ENCODE results near the gene CPSF3.
"Not testable (repeated sequence)": the region's sequence is repeated elsewhere in the genome, so short reads cannot be mapped to it uniquely, and the experiment has no call there.

The CPSF3 gene

DNA sequence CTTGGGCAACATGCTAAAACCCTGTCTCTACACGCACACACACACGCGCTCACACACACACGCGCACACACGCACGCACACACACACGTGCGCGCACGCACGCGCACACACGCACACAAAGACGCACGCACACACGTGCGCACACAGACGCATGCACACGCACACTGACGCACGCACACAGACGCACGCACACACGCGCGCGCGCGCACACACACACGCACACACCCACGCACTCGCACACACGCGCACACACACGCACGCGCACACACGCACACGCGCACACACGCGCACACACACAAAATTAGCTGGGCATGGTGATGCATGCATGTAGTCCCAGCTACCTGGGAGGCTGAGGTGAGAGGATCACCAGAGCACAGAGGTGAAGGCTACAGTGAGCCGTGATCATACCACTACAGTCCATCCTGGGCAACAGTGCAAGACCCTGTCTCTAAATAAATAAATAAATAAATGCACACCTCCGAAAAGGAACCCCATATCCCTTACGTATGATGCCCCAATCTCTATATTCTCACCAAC is 42.8 kb downstream of the CPSF3 start:
- DNase-seq (ENCODE audit: low read depth) = no peak

GRCh38 chr2:9467687-9468086 is 44.2 kb downstream of the CPSF3 start:
- no peak for DNase-seq (ENCODE audit: low read depth)

GRCh38 chr2:9471206-9471605 is 47.8 kb downstream of the CPSF3 start:
- no peak for DNase-seq (ENCODE audit: low read depth)

GRCh38 chr2:9472511-9472910 is 49.1 kb downstream of the CPSF3 start:
- no peak for DNase-seq (ENCODE audit: low read depth)

DNA sequence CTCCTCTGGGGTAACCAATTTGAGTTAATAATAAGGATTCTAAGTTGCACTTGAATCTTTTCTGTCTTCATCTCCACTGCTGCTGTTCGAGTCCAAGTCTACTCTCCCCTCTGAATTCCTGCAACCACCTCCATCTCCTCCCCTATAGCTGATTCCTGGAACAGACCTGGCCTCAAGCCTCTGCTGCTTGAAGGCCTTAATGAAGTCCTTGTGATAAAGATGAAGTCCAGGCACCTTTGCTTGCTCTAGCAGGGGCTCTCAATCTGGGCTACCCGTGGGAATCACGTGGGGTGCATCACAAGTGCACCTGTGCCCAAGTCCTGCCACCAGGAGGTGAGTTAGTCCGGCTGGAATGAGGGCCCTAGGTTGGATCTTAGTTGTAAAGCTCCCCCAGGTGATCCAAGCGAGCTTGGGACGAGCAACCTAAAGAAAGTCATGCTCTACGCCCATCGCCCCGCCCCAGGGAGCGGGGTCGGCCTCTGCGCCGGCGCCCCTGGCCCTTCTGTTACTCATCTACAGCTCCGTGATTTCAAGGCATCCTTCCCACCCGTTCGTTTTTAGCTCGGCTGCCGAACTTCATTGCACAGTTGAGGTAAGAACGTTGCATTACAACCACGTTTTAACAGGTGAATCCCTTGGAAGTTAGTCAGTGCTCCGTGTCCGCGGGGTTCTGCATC is 50.0 kb downstream of the CPSF3 start:
- peak; percentile 19 for DNase-seq (ENCODE audit: low read depth)

- DNase-seq (ENCODE audit: low read depth) = peak; percentile 47
Measured at GRCh38 chr2:9473985-9474360, 50.5 kb downstream of the CPSF3 start.

DNA sequence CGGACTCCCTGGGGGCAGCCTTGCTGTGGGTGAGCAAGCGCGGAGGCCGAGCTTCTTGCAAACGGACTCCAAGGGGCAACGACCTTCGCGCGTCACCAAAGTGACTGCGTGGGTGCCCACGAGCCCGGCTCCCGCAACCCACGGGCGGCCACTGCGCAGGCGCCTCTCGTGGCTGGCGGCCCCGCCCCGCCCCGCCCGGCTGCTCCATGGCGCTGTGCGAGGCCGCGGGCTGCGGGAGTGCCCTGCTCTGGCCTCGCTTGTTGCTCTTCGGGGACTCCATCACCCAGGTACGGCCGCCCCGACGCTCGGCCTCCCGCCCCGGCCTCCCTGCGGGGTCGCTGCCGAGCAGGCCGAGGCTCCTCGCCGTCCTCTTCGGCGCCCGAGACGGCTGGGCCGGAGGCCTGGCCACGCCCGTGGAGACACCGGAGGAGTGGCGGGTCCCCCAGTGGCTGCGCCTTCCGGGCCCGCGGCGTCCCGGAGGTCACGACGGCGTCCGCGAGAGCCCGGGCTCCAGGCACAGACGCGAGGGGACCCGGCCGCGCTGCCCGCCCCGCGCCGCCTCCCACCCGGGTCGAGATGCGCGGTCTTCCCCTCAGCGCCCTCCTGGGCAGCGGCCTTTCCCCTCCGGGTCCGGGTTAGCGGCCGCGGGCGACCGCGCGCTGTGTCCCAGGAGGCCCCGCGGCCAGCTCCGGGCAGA is 51.1 kb downstream of the CPSF3 start, which contains the start of gene IAH1:
Gene IAH1, plus strand, starts transcription at position 191 of the 697 bp plus-strand sequence. Its CDS starts 16 bp downstream, at position 207.
- peak; percentile 72 for DNase-seq (ENCODE audit: low read depth)

GRCh38 chr2:9477914-9478313 is 54.5 kb downstream of the CPSF3 start:
- DNase-seq (ENCODE audit: low read depth) = no peak

- no peak for DNase-seq (ENCODE audit: low read depth)
Measured at GRCh38 chr2:9478526-9478925, 55.1 kb downstream of the CPSF3 start.

DNA sequence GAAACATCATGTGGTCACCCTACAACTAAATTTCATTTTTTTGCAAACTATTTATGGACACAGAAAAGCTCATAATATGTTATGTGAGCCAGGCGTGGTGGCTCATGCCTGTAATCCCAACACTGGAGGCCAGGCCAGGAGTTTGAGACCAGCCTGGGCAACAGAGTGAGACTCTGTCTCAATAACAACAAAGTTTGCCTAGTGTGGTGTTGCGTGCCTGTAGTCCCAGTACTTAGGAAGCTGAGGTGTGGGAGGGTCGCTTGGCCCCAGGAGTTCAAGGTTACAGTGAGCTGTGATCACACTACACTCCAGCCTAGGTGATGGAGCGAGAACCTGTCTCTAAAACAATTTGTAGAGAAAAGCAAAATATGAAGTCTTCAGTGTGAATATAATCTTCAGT is 56.7 kb downstream of the CPSF3 start:
- DNase-seq (ENCODE audit: low read depth) = no peak

DNA sequence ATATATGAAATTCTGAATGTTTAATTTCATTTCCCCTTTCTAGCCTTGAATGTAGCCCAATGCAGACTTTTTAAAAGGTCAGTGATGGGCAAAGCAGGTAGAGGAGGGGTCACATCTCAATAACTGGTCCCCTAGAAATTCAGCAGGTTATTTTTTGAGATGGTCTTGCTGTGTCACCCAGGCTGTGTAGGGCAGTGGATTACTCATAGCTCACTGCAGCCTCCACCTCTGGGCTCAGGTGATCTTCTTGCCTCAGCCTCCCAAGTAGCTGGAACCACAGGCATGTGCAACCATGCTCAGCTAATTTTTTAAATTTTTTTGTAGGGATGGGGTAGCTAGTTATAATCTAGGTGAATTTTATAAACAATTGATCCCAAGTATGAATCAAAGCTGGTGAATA is 59.7 kb downstream of the CPSF3 start:
- DNase-seq (ENCODE audit: low read depth) = no peak

DNA sequence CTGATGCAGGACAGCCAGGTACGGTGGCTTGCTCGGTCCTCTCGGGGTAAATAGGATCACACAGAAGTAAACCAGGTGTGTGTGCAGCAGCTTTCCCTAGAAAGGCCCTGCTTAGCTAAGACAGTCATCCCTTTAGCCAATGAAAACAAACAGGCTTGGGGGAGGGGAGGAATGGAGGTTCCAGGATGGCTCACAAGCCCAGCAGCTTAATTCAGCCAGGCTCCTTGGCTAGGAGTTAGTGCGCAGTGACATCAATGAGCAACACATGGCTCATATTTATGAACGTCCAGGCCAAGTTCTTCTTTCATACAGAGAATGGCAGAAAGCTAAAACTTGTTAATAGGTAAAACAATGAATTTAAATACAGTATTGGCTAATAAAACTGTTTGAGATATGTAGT is 61.1 kb downstream of the CPSF3 start:
- DNase-seq (ENCODE audit: low read depth) = no peak

- no peak for DNase-seq (ENCODE audit: low read depth)
Measured at GRCh38 chr2:9488583-9489547, 65.4 kb downstream of the CPSF3 start.

DNA sequence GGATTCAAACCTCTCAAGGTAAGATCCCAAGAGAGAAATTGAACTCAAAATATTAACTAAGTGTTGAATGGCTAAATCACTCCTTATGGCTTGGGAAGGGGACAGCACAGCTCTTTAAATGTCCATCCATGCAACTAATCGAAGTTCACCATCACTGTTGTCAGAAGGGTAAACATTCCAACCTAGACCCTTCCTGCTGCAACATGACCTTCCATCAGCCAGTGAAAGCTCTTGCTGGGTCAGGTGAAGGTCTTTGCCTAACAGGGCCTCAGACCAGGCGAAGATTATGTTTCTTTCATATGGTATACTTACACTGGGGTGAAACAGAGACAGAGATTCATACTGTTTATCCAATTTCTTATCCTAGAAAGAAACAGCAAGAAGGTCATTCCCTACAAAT is 67.3 kb downstream of the CPSF3 start:
- DNase-seq (ENCODE audit: low read depth) = no peak

DNA sequence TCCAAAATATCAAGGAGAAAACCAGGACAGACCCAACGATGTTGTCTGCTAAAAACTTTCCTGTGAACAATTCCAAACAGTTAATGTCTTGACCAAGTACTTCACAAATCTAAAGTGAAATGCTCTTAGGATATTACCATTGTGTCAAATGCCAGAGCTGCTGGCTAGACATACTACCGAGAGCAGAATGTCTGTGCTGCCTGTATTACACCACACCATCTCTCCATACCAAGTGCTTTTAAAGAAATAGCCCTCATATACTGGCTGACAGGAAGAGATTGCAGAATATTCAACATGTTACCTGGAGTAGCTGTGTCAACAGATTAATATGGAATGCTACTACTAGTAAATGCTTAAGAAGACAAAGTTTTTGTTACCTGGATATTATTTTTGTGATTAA is 69.5 kb downstream of the CPSF3 start:
- no peak for DNase-seq (ENCODE audit: low read depth)

- DNase-seq (ENCODE audit: low read depth) = no peak
Measured at GRCh38 chr2:9493478-9493877, 70.0 kb downstream of the CPSF3 start.

DNA sequence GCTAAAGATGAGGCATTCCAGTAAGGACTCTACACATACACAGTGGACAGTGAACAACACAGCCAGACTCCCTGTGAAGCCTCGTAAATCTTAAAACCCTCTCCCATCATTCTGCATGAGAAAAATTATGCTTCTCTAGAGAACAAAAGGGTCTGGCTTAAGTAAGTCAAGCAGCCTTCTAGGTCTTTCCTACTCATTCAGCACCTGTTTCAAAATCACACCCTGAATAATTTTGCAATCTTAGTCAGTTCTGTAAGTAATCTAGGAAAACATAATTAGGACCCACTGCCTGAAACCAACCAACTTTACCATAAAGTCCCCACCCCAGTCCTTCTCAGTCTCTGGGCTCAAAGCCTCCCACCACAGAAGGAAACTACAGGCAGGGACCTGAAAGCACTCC is 70.6 kb downstream of the CPSF3 start:
- no peak for DNase-seq (ENCODE audit: low read depth)

- no peak for DNase-seq (ENCODE audit: low read depth)
Measured at GRCh38 chr2:9497017-9497416, 73.6 kb downstream of the CPSF3 start.

GRCh38 chr2:9498210-9498609 is 74.8 kb downstream of the CPSF3 start:
- no peak for DNase-seq (ENCODE audit: low read depth)

DNA sequence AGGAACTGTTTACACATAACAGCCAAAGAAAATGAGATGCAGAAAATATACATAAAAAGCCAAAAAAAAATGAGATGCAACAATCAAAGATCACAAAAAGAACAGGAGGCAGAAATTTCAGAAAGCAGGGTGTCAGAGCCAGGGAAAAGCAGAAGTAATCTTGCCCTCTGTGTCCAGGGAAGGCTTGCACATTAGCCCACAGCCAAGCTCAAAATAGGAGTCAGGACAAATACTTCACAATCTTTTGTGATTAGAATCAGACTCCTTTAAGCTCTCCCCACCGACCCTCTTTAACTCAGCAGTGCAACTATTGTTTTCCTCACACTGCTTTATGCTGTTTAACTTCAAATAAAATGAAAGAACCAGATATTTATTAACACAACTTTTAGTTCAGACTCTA is 85.5 kb downstream of the CPSF3 start:
- no peak for DNase-seq (ENCODE audit: low read depth)

- not testable (repeated sequence) for DNase-seq (ENCODE audit: low read depth)
Measured at GRCh38 chr2:9513946-9514345, 90.5 kb downstream of the CPSF3 start.

DNA sequence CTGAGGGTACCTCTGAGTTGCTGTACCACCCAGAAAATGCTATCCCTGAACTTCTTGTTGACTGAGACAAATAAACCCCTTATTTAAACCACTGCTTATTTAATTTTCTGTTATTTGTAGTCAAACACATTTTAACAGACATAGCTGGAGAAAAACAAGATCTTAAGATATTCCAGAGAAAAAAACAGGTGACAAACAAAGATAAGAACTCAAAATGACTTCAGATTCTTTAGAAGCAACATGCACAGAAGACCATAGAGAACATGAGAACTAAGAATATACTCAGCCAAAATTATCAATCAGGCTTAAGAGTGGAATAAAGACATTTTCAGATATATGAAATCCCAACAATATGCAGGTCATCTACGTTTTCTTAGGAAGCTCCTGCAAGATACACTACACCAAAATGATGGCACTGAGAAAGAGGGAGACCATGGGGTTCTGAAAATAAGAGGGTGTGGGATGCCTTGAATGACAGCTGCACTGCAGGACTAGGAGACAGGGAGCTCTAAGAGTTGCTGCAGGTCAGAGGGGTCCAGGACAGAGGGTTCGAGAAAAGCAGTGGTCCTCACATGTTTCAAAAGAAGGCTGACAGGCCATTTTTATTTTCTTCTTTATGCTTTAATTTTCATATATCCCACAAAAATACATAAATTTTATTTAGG is 93.8 kb downstream of the CPSF3 start:
- DNase-seq (ENCODE audit: low read depth) = no peak

Measured in stimulated activated CD8-positive, alpha-beta memory T cell treated with anti-CD3 and anti-CD28 coated beads, Interleukin-12 subunit alpha, Interleukin-12 subunit beta, amount 100 ng/mL, for 4 hours (primary cell).